ENCODE data around the gene PRKCB. TPM values are rescaled to one million over a fixed set of nuclear protein-coding genes. Genes with fewer than 3 reads are reported as not detected.

Gene PRKCB
- polyA plus RNA-seq, 1 donor (not counting 4 experiments of a cell fraction or from before 2014, with no cell fraction given) = 0.18 TPM

DNA sequence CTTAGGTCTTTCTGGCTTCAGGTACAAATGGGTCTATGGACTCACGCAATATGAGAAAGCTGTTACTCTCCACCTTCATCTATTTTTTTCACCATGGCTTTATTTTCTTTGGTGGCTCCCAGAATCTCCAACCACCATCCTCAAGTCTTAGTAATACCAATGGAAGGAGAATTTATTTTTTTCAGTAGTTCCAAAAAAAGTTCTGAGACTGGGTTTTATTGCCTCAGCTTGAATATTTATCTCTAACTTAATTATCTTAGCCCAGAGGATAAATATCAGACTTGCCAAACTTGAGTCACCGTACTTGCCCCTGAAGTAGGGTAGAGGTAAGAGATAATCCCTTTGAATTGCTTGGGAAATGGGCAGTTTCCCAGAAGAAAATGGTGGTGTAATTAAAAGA is 397.2 kb downstream of the PRKCB start:
- Histone ChIP-seq H3K79me2 (ENCODE audit: control insufficient read depth, insufficient read depth, low read length) (no peaks in the 10 kb centered on the region), H3K27ac (ENCODE audit: control insufficient read depth, insufficient read depth, low read length) (no peak overlapping the region), H3K9ac (ENCODE audit: control insufficient read depth, extremely low read depth, insufficient read depth, low read length) (no peak overlapping the region), H3K9me3 (ENCODE audit: control insufficient read depth, low read depth, low read length) (peaks cover 2% of the 10 kb centered on the region), H2AFZ (ENCODE audit: control insufficient read depth, low read length) (no peak overlapping the region), H3K27me3 (ENCODE audit: control insufficient read depth, extremely low read depth, insufficient read depth, low read length) (no peaks in the 10 kb centered on the region), H3K4me2 (ENCODE audit: control insufficient read depth, extremely low read depth, insufficient read depth, low read depth, low read length) (no peak overlapping the region), H3K9me1 (ENCODE audit: control insufficient read depth, extremely low read depth, insufficient read depth, low read length) (no peaks in the 10 kb centered on the region), H4K20me1 (ENCODE audit: control insufficient read depth, extremely low read depth, insufficient read depth, low read length) (no peaks in the 10 kb centered on the region), H3K4me3 (ENCODE audit: control insufficient read depth in 2 of 3, extremely low read depth in 1 of 3, insufficient read depth in 2 of 3, low read depth in 1 of 3, low read length in 3 of 3) (no peak overlapping the region), H3K4me1 (ENCODE audit: control insufficient read depth, extremely low read depth, insufficient read depth, low read length) (no peaks in the 10 kb centered on the region), H3K36me3 (ENCODE audit: control insufficient read depth in 2 of 2, extremely low read depth in 1 of 2, insufficient read depth in 2 of 2, low read length in 2 of 2) (no peaks in the 10 kb centered on the region)
- no peak for TF ChIP-seq EZH2 (IDR thresholded peaks at IDR 0.05; ENCODE audit: low read length)
- TF ChIP-seq, protein P1, sequence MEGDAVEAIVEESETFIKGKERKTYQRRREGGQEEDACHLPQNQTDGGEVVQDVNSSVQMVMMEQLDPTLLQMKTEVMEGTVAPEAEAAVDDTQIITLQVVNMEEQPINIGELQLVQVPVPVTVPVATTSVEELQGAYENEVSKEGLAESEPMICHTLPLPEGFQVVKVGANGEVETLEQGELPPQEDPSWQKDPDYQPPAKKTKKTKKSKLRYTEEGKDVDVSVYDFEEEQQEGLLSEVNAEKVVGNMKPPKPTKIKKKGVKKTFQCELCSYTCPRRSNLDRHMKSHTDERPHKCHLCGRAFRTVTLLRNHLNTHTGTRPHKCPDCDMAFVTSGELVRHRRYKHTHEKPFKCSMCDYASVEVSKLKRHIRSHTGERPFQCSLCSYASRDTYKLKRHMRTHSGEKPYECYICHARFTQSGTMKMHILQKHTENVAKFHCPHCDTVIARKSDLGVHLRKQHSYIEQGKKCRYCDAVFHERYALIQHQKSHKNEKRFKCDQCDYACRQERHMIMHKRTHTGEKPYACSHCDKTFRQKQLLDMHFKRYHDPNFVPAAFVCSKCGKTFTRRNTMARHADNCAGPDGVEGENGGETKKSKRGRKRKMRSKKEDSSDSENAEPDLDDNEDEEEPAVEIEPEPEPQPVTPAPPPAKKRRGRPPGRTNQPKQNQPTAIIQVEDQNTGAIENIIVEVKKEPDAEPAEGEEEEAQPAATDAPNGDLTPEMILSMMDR (optimal IDR thresholded peaks at IDR 0.05 in 1 of 3, IDR thresholded peaks at IDR 0.05 in 1 of 3, conservative IDR thresholded peaks at IDR 0.05 in 1 of 3; ENCODE audit: extremely low read depth in 1 of 3, insufficient read depth in 2 of 3, low read length in 3 of 3) = no peak
- dilution Hi-C loops (cut with MboI; ENCODE audit: extremely low pct_ligation_motif_present, low sequenced_read_pairs) = no loop called here
- FAIRE-seq (no peak), DNase-seq (ENCODE audit: low read depth, low spot score) (no peak)

DNA sequence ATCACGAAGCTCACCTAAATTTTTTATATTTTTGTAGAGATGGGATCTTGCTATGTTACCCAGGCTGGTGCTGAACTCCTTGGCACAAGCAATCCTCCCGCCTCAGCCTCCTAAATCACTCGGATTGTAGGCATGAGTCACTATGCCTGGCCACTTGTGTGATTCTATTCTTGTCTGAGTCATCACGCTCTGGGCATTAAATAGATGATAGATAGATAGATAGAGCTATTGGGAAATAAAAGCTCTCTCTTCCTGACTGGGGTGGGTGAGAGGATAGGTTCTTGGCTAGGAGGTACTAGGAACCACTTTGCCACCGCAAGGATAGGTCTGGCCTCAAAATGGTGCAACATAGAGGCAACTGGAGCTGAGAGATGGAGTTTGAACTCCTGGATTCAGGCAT is 399.0 kb downstream of the PRKCB start:
- no peak overlapping the region for H3K27ac ChIP-seq (ENCODE audit: control insufficient read depth, insufficient read depth, low read length)
- H2AFZ ChIP-seq (ENCODE audit: control insufficient read depth, low read length) = no peak overlapping the region
- no peaks in the 10 kb centered on the region for H3K27me3 ChIP-seq (ENCODE audit: control insufficient read depth, extremely low read depth, insufficient read depth, low read length)
- no peak for TF ChIP-seq EZH2 (IDR thresholded peaks at IDR 0.05; ENCODE audit: low read length)
- TF ChIP-seq, protein P1 (optimal IDR thresholded peaks at IDR 0.05 in 1 of 3, IDR thresholded peaks at IDR 0.05 in 1 of 3, conservative IDR thresholded peaks at IDR 0.05 in 1 of 3; ENCODE audit: extremely low read depth in 1 of 3, insufficient read depth in 2 of 3, low read length in 3 of 3) = no peak
- no peaks in the 10 kb centered on the region for H3K4me1 ChIP-seq (ENCODE audit: control insufficient read depth, extremely low read depth, insufficient read depth, low read length)
- H3K79me2 ChIP-seq (ENCODE audit: control insufficient read depth, insufficient read depth, low read length) = no peaks in the 10 kb centered on the region
- no peak overlapping the region for H3K4me2 ChIP-seq (ENCODE audit: control insufficient read depth, extremely low read depth, insufficient read depth, low read depth, low read length)
- dilution Hi-C loops (cut with MboI; ENCODE audit: extremely low pct_ligation_motif_present, low sequenced_read_pairs) = no loop called here
- peaks cover 3% of the 10 kb centered on the region for H3K9me3 ChIP-seq (ENCODE audit: control insufficient read depth, low read depth, low read length)
- H3K4me3 ChIP-seq (ENCODE audit: control insufficient read depth in 2 of 3, extremely low read depth in 1 of 3, insufficient read depth in 2 of 3, low read depth in 1 of 3, low read length in 3 of 3) = no peak overlapping the region
- H3K9ac ChIP-seq (ENCODE audit: control insufficient read depth, extremely low read depth, insufficient read depth, low read length) = no peak overlapping the region
- no peaks in the 10 kb centered on the region for H3K36me3 ChIP-seq (ENCODE audit: control insufficient read depth in 2 of 2, extremely low read depth in 1 of 2, insufficient read depth in 2 of 2, low read length in 2 of 2)
- no peak for DNase-seq (ENCODE audit: low read depth, low spot score)
- H3K9me1 ChIP-seq (ENCODE audit: control insufficient read depth, extremely low read depth, insufficient read depth, low read length) = no peaks in the 10 kb centered on the region
- no peak for FAIRE-seq
- no peaks in the 10 kb centered on the region for H4K20me1 ChIP-seq (ENCODE audit: control insufficient read depth, extremely low read depth, insufficient read depth, low read length)

All from keratinocyte (primary cell).